B cell (primary cell): ENCODE results near the gene ZIC2. TPM values are rescaled to one million over a fixed set of nuclear protein-coding genes. Genes with fewer than 3 reads are reported as not detected.

ENCODE experiments used
- ATAC-seq: fragments of 200-7000 bp; cut with Tn5 transposase; one replicate; pipeline ENCODE4 v1.10.0; 2021; ENCODE audit warnings: low read depth, mild to moderate bottlenecking, moderate number of reproducible peaks, moderate library complexity
- CTCF ChIA-PET: fragments of 350-600 bp; sonication (Branson Sonifier 250); formaldehyde crosslinking; loops from one replicate; lab custom pipeline; 2021; ENCODE audit warnings: antibody characterized with exemption, inconsistent platforms; lab: Charles Lee
- POLR2A ChIA-PET: fragments of 350-600 bp; sonication (Branson Sonifier 250); formaldehyde crosslinking; loops from one replicate; lab custom pipeline; 2021; ENCODE audit warnings: antibody characterized with exemption; lab: Charles Lee
- DNase-seq: peaks from one replicate; pipeline ENCODE4 v3.0.0; 2013
- H2AFZ ChIP-seq: 2 replicates; pipeline ENCODE4 v1.6.1; 2012; ENCODE audit warnings: mild to moderate bottlenecking, low read depth, low read length; ENCODE audit not compliant: insufficient read depth, poor library complexity, severe bottlenecking
- H3K27ac ChIP-seq, 2 donors: 1 replicate in 1 of 2; 2 replicates in 1 of 2; pipeline ENCODE4 v1.5.1; 2012 to 2013; ENCODE audit warnings: low read length in 2 of 2, mild to moderate bottlenecking in 2 of 2, moderate library complexity in 1 of 2
- H3K27me3 ChIP-seq, 4 experiments: fragments of 200-600 bp in 1 of 4; sonication (generic) in 1 of 4; replicated peaks in 1 of 4; 1 replicate in 2 of 4; 2 replicates in 2 of 4; pipeline versions ENCODE4 v1.6.1 to v1.7.0; 2013 to 2016; ENCODE audit warnings: low read length in 3 of 4, mild to moderate bottlenecking in 2 of 4, mixed read lengths in 1 of 4, moderate library complexity in 1 of 4; ENCODE audit not compliant: insufficient read depth in 4 of 4, control insufficient read depth in 3 of 4; ENCODE audit errors: control extremely low read depth in 1 of 4
- H3K36me3 ChIP-seq, 2 experiments: replicated peaks in 1 of 2; 1 replicate in 1 of 2; 2 replicates in 1 of 2; pipeline versions ENCODE4 v1.6.1 to v1.7.1; 2013; ENCODE audit warnings: low read length in 1 of 2; ENCODE audit not compliant: insufficient read depth in 2 of 2, control insufficient read depth in 1 of 2; ENCODE audit errors: control extremely low read depth in 1 of 2, extremely low read depth in 1 of 2
- H3K4me1 ChIP-seq, 2 donors: fragments of 200-600 bp in 1 of 2; sonication (generic) in 1 of 2; 1 replicate in 1 of 2; 2 replicates in 1 of 2; pipeline versions ENCODE4 v1.5.1 to v1.6.1; 2013 to 2017; ENCODE audit warnings: low read length in 2 of 2; ENCODE audit not compliant: control insufficient read depth in 2 of 2, insufficient read depth in 2 of 2
- H3K4me2 ChIP-seq: replicated peaks from 2 replicates; pipeline ENCODE3; 2012; ENCODE audit warnings: mild to moderate bottlenecking, low read depth, low read length; ENCODE audit not compliant: poor library complexity, severe bottlenecking
- H3K4me3 ChIP-seq, 5 experiments: fragments of 200-600 bp in 1 of 5; sonication (generic) in 1 of 5; 1 replicate in 3 of 5; 2 replicates in 2 of 5; pipeline versions ENCODE4 v1.5.1 to v1.7.0; 2011 to 2016; ENCODE audit warnings: low read length in 4 of 5, mild to moderate bottlenecking in 4 of 5, low read depth in 2 of 5, control low read depth in 1 of 5, moderate library complexity in 1 of 5; ENCODE audit not compliant: insufficient read depth in 1 of 5; ENCODE audit errors: control extremely low read depth in 1 of 5, extremely low read depth in 1 of 5
- H3K79me2 ChIP-seq: fragments of 200-600 bp; sonication (generic); one replicate; pipeline ENCODE4 v1.6.0; 2016; ENCODE audit warnings: low read length; ENCODE audit not compliant: control insufficient read depth, insufficient read depth
- H3K9ac ChIP-seq: fragments of 200-600 bp; sonication (generic); 2 replicates; pipeline ENCODE4 v1.6.1; 2017; ENCODE audit warnings: mild to moderate bottlenecking, low read length, moderate library complexity
- H3K9me3 ChIP-seq, 3 donors: one replicate each; pipeline versions ENCODE4 v1.6.1 to v1.7.1; 2013; ENCODE audit warnings: low read length in 2 of 3; ENCODE audit not compliant: control insufficient read depth in 2 of 3, insufficient read depth in 1 of 3; ENCODE audit errors: control extremely low read depth in 1 of 3
- H4K20me1 ChIP-seq: 2 replicates; pipeline ENCODE4 v1.6.0; 2012; ENCODE audit warnings: mild to moderate bottlenecking, low read length; ENCODE audit not compliant: insufficient read depth, control insufficient read depth, poor library complexity, severe bottlenecking
- H3K27ac Mint-ChIP-seq: one replicate; pipeline ENCODE4 v1.8.0; 2021; ENCODE audit warnings: mixed read lengths
- H3K27me3 Mint-ChIP-seq: one replicate; pipeline ENCODE4 v1.8.0; 2021; ENCODE audit warnings: mixed read lengths
- H3K4me1 Mint-ChIP-seq: one replicate; pipeline ENCODE4 v1.8.0; 2021; ENCODE audit warnings: mixed read lengths
- H3K4me3 Mint-ChIP-seq: one replicate; pipeline ENCODE4 v1.8.0; 2021; ENCODE audit warnings: mixed read lengths
- H3K9me3 Mint-ChIP-seq: one replicate; pipeline ENCODE4 v1.8.0; 2022; ENCODE audit warnings: mixed read lengths; ENCODE audit not compliant: insufficient read depth
- EZH2 ChIP-seq: IDR thresholded peaks from 2 replicates; pipeline ENCODE4 v1.6.1; 2012; ENCODE audit warnings: borderline replicate concordance, low read depth, mild to moderate bottlenecking, moderate library complexity, low read length; ENCODE audit not compliant: insufficient read depth, poor library complexity, severe bottlenecking
- WGBS: methylation state at CpG from one replicate; pipeline ENCODE4 v1.1.5; 2013; ENCODE audit warnings: missing lambda C conversion rate; ENCODE audit not compliant: insufficient coverage; 5-methylcytosine and 5-hydroxymethylcytosine counted together
- intact Hi-C: fragments of 100-400 bp; cut with micrococcal nuclease; formaldehyde crosslinking; loops from one replicate; pipeline ENCODE4 v1.10.0; 2022
- polyA plus RNA-seq: library from polyadenylated mRNA; depleted of rRNA; stranded (reverse); fragments of >200 nt; gene quantifications from 2 replicates; pipeline ENCODE4 v1.2.3, GENCODE V29; 2012
- total RNA-seq, 2 donors: library from RNA; stranded (reverse); fragments of 120-200 nt in 1 of 2; gene quantifications; 1 replicate in 1 of 2; 2 replicates in 1 of 2; pipeline versions ENCODE4 v1.2.3 to v1.2.4, GENCODE V29; 2013 to 2022
- TF ChIP-seq, protein P1 (sequence below): fragments of 200-600 bp; IDR thresholded peaks from one replicate; pipeline ENCODE4 v1.8.0; 2022; ENCODE audit warnings: antibody characterized with exemption, mild to moderate bottlenecking

The ZIC2 gene
- total and polyA plus RNA-seq, 2 donors (not counting 1 experiment from before 2014, with no cell fraction given), result not detected

DNA sequence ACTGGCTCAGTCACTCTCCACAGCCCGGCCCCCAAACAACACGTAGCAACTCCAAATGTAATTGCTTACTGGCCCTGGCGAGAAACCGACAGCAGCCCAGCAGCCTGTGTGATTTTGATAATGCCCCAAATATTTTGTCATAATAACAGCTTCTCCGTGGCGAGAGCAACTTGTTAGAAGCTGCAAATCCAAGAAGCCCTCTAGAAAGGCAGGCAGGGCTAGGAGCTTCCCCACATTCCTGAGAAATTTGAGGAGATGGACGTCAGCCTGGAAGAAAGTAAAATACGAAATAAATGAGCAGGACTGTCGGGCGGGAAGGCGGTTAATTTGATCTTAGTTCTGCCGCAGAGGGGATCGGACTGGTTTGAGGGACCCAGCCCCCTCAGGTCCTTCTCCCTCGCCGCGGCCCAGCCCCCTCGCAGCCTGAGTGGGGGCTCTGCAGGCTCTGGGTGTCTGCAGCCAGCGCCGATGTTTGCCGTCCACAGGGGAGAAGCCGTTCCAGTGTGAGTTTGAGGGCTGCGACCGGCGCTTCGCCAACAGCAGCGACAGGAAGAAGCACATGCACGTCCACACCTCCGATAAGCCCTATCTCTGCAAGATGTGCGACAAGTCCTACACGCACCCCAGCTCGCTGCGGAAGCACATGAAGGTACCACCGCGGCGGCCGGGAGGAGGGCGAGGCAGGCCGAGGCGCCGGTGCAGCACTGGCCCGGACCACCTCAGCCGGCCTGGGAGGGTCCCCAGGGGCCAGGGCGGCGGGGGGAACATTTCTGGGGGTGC, 3.1 kb downstream of the ZIC2 start:
- no peaks in the 10 kb centered on the region for H4K20me1 ChIP-seq
- peaks cover 7% of the 10 kb centered on the region for H3K4me1 Mint-ChIP-seq
- no peak overlapping the region for H3K4me3 Mint-ChIP-seq
- no peak overlapping the region for H2AFZ ChIP-seq
- no peak overlapping the region for H3K4me2 ChIP-seq
- H3K27ac ChIP-seq, result no peak overlapping the region
- no peak overlapping the region for H3K4me3 ChIP-seq
- no peaks in the 10 kb centered on the region for H3K36me3 ChIP-seq
- ChIA-PET CTCF (no interaction called here), POLR2A (interaction anchor here (0.6 kb wide), 1 partner anchor 9 kb away, joined by 5 read pairs; no protein-coding TSS in a partner anchor)
- intact Hi-C loops, result no loop called here
- H3K9ac ChIP-seq, result no peak overlapping the region
- H3K27ac Mint-ChIP-seq, result peak overlapping the region; percentile 46
- no peaks in the 10 kb centered on the region for H3K79me2 ChIP-seq
- peak; percentile 43 for DNase-seq
- H3K27me3 Mint-ChIP-seq, result peaks cover 59% of the 10 kb centered on the region
- peaks cover 23 to 52% of the 10 kb centered on the region in 2 donors for H3K4me1 ChIP-seq
- peaks cover 1 to 63% (median 37%) of the 10 kb centered on the region in 3 donors for H3K9me3 ChIP-seq
- 10% methylated on average over 40 of the region's 44 CpGs for WGBS
- TF ChIP-seq, protein P1, sequence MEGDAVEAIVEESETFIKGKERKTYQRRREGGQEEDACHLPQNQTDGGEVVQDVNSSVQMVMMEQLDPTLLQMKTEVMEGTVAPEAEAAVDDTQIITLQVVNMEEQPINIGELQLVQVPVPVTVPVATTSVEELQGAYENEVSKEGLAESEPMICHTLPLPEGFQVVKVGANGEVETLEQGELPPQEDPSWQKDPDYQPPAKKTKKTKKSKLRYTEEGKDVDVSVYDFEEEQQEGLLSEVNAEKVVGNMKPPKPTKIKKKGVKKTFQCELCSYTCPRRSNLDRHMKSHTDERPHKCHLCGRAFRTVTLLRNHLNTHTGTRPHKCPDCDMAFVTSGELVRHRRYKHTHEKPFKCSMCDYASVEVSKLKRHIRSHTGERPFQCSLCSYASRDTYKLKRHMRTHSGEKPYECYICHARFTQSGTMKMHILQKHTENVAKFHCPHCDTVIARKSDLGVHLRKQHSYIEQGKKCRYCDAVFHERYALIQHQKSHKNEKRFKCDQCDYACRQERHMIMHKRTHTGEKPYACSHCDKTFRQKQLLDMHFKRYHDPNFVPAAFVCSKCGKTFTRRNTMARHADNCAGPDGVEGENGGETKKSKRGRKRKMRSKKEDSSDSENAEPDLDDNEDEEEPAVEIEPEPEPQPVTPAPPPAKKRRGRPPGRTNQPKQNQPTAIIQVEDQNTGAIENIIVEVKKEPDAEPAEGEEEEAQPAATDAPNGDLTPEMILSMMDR, result no peak
- TF ChIP-seq EZH2, result peak; percentile 87
- H3K9me3 Mint-ChIP-seq, result peaks cover 7% of the 10 kb centered on the region
- peaks cover 2 to 82% (median 64%) of the 10 kb centered on the region in 4 experiments for H3K27me3 ChIP-seq
- no peak for ATAC-seq

DNA sequence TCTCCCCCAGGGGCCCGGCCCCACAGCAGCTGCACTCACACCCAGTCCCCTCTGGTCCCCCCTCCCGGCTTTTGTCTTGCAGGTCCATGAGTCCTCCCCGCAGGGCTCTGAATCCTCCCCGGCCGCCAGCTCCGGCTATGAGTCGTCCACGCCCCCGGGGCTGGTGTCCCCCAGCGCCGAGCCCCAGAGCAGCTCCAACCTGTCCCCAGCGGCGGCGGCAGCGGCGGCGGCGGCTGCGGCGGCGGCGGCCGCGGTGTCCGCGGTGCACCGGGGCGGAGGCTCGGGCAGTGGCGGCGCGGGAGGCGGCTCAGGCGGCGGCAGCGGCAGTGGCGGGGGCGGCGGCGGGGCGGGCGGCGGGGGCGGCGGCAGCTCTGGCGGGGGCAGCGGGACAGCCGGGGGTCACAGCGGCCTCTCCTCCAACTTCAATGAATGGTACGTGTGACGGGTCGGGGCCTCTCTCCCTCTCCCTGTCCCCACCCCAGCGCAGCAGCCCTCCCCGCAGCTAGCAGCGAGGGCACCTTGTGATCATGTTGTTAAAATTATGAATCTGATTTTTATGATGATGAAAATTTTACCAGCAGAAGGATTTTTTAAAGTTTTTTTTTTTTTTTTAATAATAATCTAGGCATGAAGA, 3.8 kb downstream of the ZIC2 start:
- TF ChIP-seq, protein P1, result no peak
- TF ChIP-seq EZH2, result no peak
- peaks cover 23 to 52% of the 10 kb centered on the region in 2 donors for H3K4me1 ChIP-seq
- H3K79me2 ChIP-seq, result no peaks in the 10 kb centered on the region
- CTCF ChIA-PET, result interaction anchor here (0.6 kb wide), 1 partner anchor 654 kb away, joined by 3 read pairs; no protein-coding TSS in a partner anchor
- no peaks in the 10 kb centered on the region for H3K36me3 ChIP-seq
- Mint-ChIP-seq H3K4me3 (no peak overlapping the region), H3K4me1 (peaks cover 12% of the 10 kb centered on the region), H3K27me3 (peaks cover 65% of the 10 kb centered on the region), H3K27ac (peak overlapping the region; percentile 67), H3K9me3 (peaks cover 7% of the 10 kb centered on the region)
- WGBS, result 5% methylated on average over 32 of the region's 55 CpGs
- H3K27me3 ChIP-seq, result peaks cover 2 to 83% (median 65%) of the 10 kb centered on the region in 4 experiments
- ATAC-seq (no peak), DNase-seq (no peak)
- POLR2A ChIA-PET, result no interaction called here
- H4K20me1 ChIP-seq, result no peaks in the 10 kb centered on the region
- H3K9me3 ChIP-seq, result peaks cover 1 to 64% (median 44%) of the 10 kb centered on the region in 3 donors
- intact Hi-C loops, result no loop called here
- no peak overlapping the region for H3K4me3 ChIP-seq
- H3K27ac ChIP-seq, result no peak overlapping the region
- no peak overlapping the region for H3K4me2 ChIP-seq
- no peak overlapping the region for H2AFZ ChIP-seq
- no peak overlapping the region for H3K9ac ChIP-seq
